Endodermal cell (in vitro differentiated cells): Measurements from ENCODE around the gene DNAH6. TPM values are rescaled to one million over a fixed set of nuclear protein-coding genes. Genes with fewer than 3 reads are reported as not detected.
A peak's percentile ranks its signal among the peaks of the same experiment; 100 is the strongest.

Experiments used
- DNase-seq: peaks from one replicate; pipeline ENCODE4 v3.0.0-alpha.2; 2017
- H3K27ac ChIP-seq: 2 replicates; pipeline ENCODE4 v1.5.1; 2013; ENCODE audit warnings: mild to moderate bottlenecking, low read depth, low read length, moderate library complexity
- H3K27me3 ChIP-seq: 2 replicates; pipeline ENCODE4 v1.6.1; 2013; ENCODE audit warnings: mild to moderate bottlenecking, low read length, moderate library complexity; ENCODE audit not compliant: insufficient read depth, control insufficient read depth, poor library complexity, severe bottlenecking
- H3K36me3 ChIP-seq: 2 replicates; pipeline ENCODE4 v1.7.0; 2013; ENCODE audit warnings: mild to moderate bottlenecking, low read length, moderate library complexity; ENCODE audit not compliant: control insufficient read depth, insufficient read depth
- H3K4me1 ChIP-seq: one replicate; pipeline ENCODE4 v1.7.0; 2013; ENCODE audit warnings: low read length; ENCODE audit not compliant: control insufficient read depth, insufficient read depth
- H3K4me3 ChIP-seq: 2 replicates; pipeline ENCODE4 v1.5.1; 2013; ENCODE audit warnings: mild to moderate bottlenecking, low read length, moderate library complexity
- H3K9ac ChIP-seq: 2 replicates; pipeline ENCODE4 v1.6.1; 2013; ENCODE audit warnings: mild to moderate bottlenecking, low read length, moderate library complexity; ENCODE audit not compliant: poor library complexity, severe bottlenecking; ENCODE audit errors: extremely low read depth
- H3K9me3 ChIP-seq: 2 replicates; pipeline ENCODE4 v1.6.1; 2013; ENCODE audit warnings: mild to moderate bottlenecking, low read length, moderate library complexity; ENCODE audit not compliant: control insufficient read depth
- H3K27ac Mint-ChIP-seq: 2 replicates; pipeline ENCODE4 v1.8.0; 2020; ENCODE audit warnings: mixed read lengths
- H3K27me3 Mint-ChIP-seq: 2 replicates; pipeline ENCODE4 v1.8.0; 2021; ENCODE audit warnings: mild to moderate bottlenecking, mixed read lengths; ENCODE audit not compliant: insufficient read depth
- H3K36me3 Mint-ChIP-seq: 2 replicates; pipeline ENCODE4 v1.8.0; 2020; ENCODE audit warnings: low read depth, mixed read lengths
- H3K4me1 Mint-ChIP-seq: 2 replicates; pipeline ENCODE4 v1.8.0; 2020; ENCODE audit warnings: mixed read lengths
- H3K4me3 Mint-ChIP-seq: 2 replicates; pipeline ENCODE4 v1.8.0; 2020; ENCODE audit warnings: mild to moderate bottlenecking, moderate library complexity, mixed read lengths
- H3K9me3 Mint-ChIP-seq: 2 replicates; pipeline ENCODE4 v1.8.0; 2020; ENCODE audit warnings: mild to moderate bottlenecking, mixed read lengths
- CTCF ChIP-seq: fragments of 200-600 bp; sonication (generic); conservative IDR thresholded peaks from 2 replicates; pipeline ENCODE4 v1.5.0; 2021; ENCODE audit warnings: antibody characterized with exemption, mild to moderate bottlenecking
- WGBS, 2 experiments: methylation state at CpG; one replicate each; pipeline versions ENCODE4 v1.1.5 to v1.1.7; 2013; ENCODE audit warnings: missing lambda C conversion rate in 2 of 2, mixed read lengths in 1 of 2; ENCODE audit not compliant: insufficient coverage in 1 of 2, insufficient read length in 1 of 2; 5-methylcytosine and 5-hydroxymethylcytosine counted together
- total RNA-seq, 2 donors: library from RNA; stranded (reverse); fragmentation: NEBNext Ultra II Directional in 1 of 2; extraction: Animal tissue kit (Norgen Biotek cat#: 25700) in 1 of 2; gene quantifications; 2 replicates in 1 of 2; 3 replicates in 1 of 2; pipeline ENCODE4 v1.2.1, GENCODE V29; 2021

The DNAH6 gene
- total RNA-seq, 2 donors from 2014 or later = 1.6 to 2.0 TPM

GRCh38 chr2:84515788-84516187 lies 510 bp upstream of the DNAH6 start:
- 91 to 100% methylated on average over 5 to 9 of the region's 9 CpGs for WGBS, 2 experiments
- no peaks in the 10 kb centered on the region for H3K36me3 ChIP-seq
- Mint-ChIP-seq H3K4me1 (no peaks in the 10 kb centered on the region), H3K4me3 (peak overlapping the region; percentile 62), H3K27me3 (peaks cover 18% of the 10 kb centered on the region), H3K36me3 (no peaks in the 10 kb centered on the region), H3K9me3 (peaks cover 20% of the 10 kb centered on the region), H3K27ac (peak overlapping the region; percentile 44)
- H3K4me3 ChIP-seq = peak overlapping the region; percentile 79
- no peak overlapping the region for H3K27ac ChIP-seq
- no peak overlapping the region for H3K9ac ChIP-seq
- H3K27me3 ChIP-seq = peaks cover 12% of the 10 kb centered on the region
- peaks cover 12% of the 10 kb centered on the region for H3K9me3 ChIP-seq
- TF ChIP-seq CTCF = no peak
- DNase-seq = no peak
- no peaks in the 10 kb centered on the region for H3K4me1 ChIP-seq

- Mint-ChIP-seq H3K36me3 (no peaks in the 10 kb centered on the region), H3K27ac (no peak overlapping the region), H3K4me1 (no peaks in the 10 kb centered on the region), H3K4me3 (no peak overlapping the region), H3K9me3 (peaks cover 10% of the 10 kb centered on the region), H3K27me3 (peaks cover 30% of the 10 kb centered on the region)
- DNase-seq = no peak
- Histone ChIP-seq H3K36me3 (no peaks in the 10 kb centered on the region), H3K9ac (no peak overlapping the region), H3K27ac (no peak overlapping the region), H3K4me1 (no peaks in the 10 kb centered on the region), H3K4me3 (no peak overlapping the region), H3K9me3 (no peaks in the 10 kb centered on the region), H3K27me3 (peaks cover 12% of the 10 kb centered on the region)
- TF ChIP-seq CTCF = no peak
Measured at GRCh38 chr2:84519332-84519957, 3.1 kb downstream of the DNAH6 start.

- 55 to 77% methylated on average over 1 of the region's 1 CpG for WGBS, 2 experiments
- H3K27ac ChIP-seq = no peak overlapping the region
- peak; percentile 50 for TF ChIP-seq CTCF
- no peak overlapping the region for H3K9ac ChIP-seq
- Mint-ChIP-seq H3K9me3 (peaks cover 5% of the 10 kb centered on the region), H3K27me3 (peaks cover 12% of the 10 kb centered on the region), H3K36me3 (no peaks in the 10 kb centered on the region), H3K4me3 (no peak overlapping the region), H3K27ac (no peak overlapping the region), H3K4me1 (peaks cover 45% of the 10 kb centered on the region)
- no peak for DNase-seq
- H3K27me3 ChIP-seq = no peaks in the 10 kb centered on the region
- H3K4me1 ChIP-seq = peaks cover 16% of the 10 kb centered on the region
- H3K36me3 ChIP-seq = no peaks in the 10 kb centered on the region
- no peak overlapping the region for H3K4me3 ChIP-seq
- H3K9me3 ChIP-seq = no peaks in the 10 kb centered on the region
Measured at GRCh38 chr2:84526562-84526961, 10.3 kb downstream of the DNAH6 start.
